HepG2 (cell line): ENCODE measurements around the gene SCN7A. TPM values are rescaled to one million over a fixed set of nuclear protein-coding genes. Genes with fewer than 3 reads are reported as not detected.

ENCODE experiments used
- JUN ChIP-seq: sonication (generic); formaldehyde crosslinking; IDR thresholded peaks from 2 replicates; pipeline ENCODE4 v1.4.0; 2020; ENCODE audit warnings: mild to moderate bottlenecking, missing genetic modification reagents
- KDM5A ChIP-seq: fragments of 200-600 bp; sonication (generic); IDR thresholded peaks from 2 replicates; pipeline ENCODE4 v1.7.0; 2018; ENCODE audit warnings: antibody characterized with exemption, mild to moderate bottlenecking, low read length, borderline replicate concordance
- LCORL ChIP-seq, 2 experiments: fragments of 450-650 bp in 1 of 2; sonication (generic) in 1 of 2; formaldehyde crosslinking in 1 of 2; IDR thresholded peaks; 2 replicates each; pipeline versions ENCODE4 v1.5.0 to v1.6.1; 2017 to 2020; ENCODE audit warnings: antibody characterized with exemption in 1 of 2, missing genetic modification reagents in 1 of 2
- SSRP1 ChIP-seq: IDR thresholded peaks from 2 replicates; pipeline ENCODE4 v1.6.1; 2016; ENCODE audit warnings: control low read depth
- ZMAT3 ChIP-seq: sonication (generic); formaldehyde crosslinking; conservative IDR thresholded peaks from 2 replicates; pipeline ENCODE4 v1.7.0; 2021; ENCODE audit warnings: missing genetic modification reagents
- ZNF263 ChIP-seq: sonication (generic); formaldehyde crosslinking; IDR thresholded peaks from 2 replicates; pipeline ENCODE4 v1.4.0; 2020; ENCODE audit warnings: missing genetic modification reagents
- ZNF382 ChIP-seq: sonication (generic); formaldehyde crosslinking; IDR thresholded peaks from 2 replicates; pipeline ENCODE4 v1.5.0; 2020; ENCODE audit warnings: missing genetic modification reagents, mild to moderate bottlenecking, borderline replicate concordance
- ZNF616 ChIP-seq: sonication (generic); formaldehyde crosslinking; IDR thresholded peaks from 2 replicates; pipeline ENCODE4 v1.5.0; 2020; ENCODE audit warnings: low read depth, mild to moderate bottlenecking, missing genetic modification reagents
- ZNF629 ChIP-seq: sonication (generic); formaldehyde crosslinking; conservative IDR thresholded peaks from 2 replicates; pipeline ENCODE4 v1.5.0; 2020; ENCODE audit warnings: missing genetic modification reagents
- ZNF775 ChIP-seq: sonication (generic); formaldehyde crosslinking; IDR thresholded peaks from 2 replicates; pipeline ENCODE4 v1.4.0; 2020; ENCODE audit warnings: missing genetic modification reagents, mild to moderate bottlenecking, moderate library complexity, borderline replicate concordance
- ZNF776 ChIP-seq: sonication (generic); formaldehyde crosslinking; IDR thresholded peaks from 2 replicates; pipeline ENCODE4 v1.4.0; 2020; ENCODE audit warnings: mild to moderate bottlenecking, missing genetic modification reagents
- ZNF839 ChIP-seq: sonication (generic); formaldehyde crosslinking; IDR thresholded peaks from 2 replicates; pipeline ENCODE4 v1.4.0; 2020; ENCODE audit warnings: missing genetic modification reagents, mild to moderate bottlenecking, borderline replicate concordance
- ZSCAN31 ChIP-seq: sonication (generic); formaldehyde crosslinking; IDR thresholded peaks from 2 replicates; pipeline ENCODE4 v1.5.0; 2020; ENCODE audit warnings: low read depth, mild to moderate bottlenecking, missing genetic modification reagents
- polyA plus RNA-seq, 8 experiments: library from polyadenylated mRNA; depleted of rRNA in 3 of 8; stranded (reverse) in 7 of 8; unstranded in 1 of 8; fragments of >200 nt; fragmentation: Illumina TruSeq in 4 of 8; extraction: Trizol in 4 of 8; gene quantifications; 2 replicates each; pipeline versions ENCODE4 v1.2.1 to v1.2.3, GENCODE V29; 2011 to 2016; ENCODE audit warnings: low read depth in 4 of 8, missing spikeins in 1 of 8, mixed read lengths in 1 of 8; ENCODE audit not compliant: insufficient read depth in 1 of 8
- total RNA-seq, 5 experiments: library from RNA; depleted of rRNA; stranded (reverse); fragments of >200 nt; fragmentation: Illumina TruSeq; extraction: Trizol; gene quantifications; 2 replicates each; pipeline ENCODE4 v1.2.3, GENCODE V29; 2016; ENCODE audit warnings: low read depth in 1 of 5
- TF ChIP-seq, protein P1 (sequence below): sonication (generic); formaldehyde crosslinking; IDR thresholded peaks from 2 replicates; pipeline ENCODE4 v1.5.0; 2020; ENCODE audit warnings: missing genetic modification reagents
- TF ChIP-seq, protein P2 (sequence below): conservative IDR thresholded peaks from 2 replicates; pipeline ENCODE4 v1.6.1; 2018; ENCODE audit warnings: missing genetic modification reagents
- TF ChIP-seq, protein P3 (sequence below): sonication (generic); formaldehyde crosslinking; IDR thresholded peaks from 2 replicates; pipeline ENCODE4 v1.8.1; 2023; ENCODE audit warnings: missing genetic modification reagents, mild to moderate bottlenecking, borderline replicate concordance
- TF ChIP-seq, protein P4 (sequence below): sonication (generic); formaldehyde crosslinking; IDR thresholded peaks from 2 replicates; pipeline ENCODE4 v1.5.0; 2020; ENCODE audit warnings: missing genetic modification reagents
- TF ChIP-seq, protein P5 (sequence below): sonication (generic); formaldehyde crosslinking; IDR thresholded peaks from 2 replicates; pipeline ENCODE4 v1.5.1; 2020; ENCODE audit warnings: missing genetic modification reagents, mild to moderate bottlenecking, borderline replicate concordance
- TF ChIP-seq, protein P6 (sequence below): sonication (generic); formaldehyde crosslinking; IDR thresholded peaks from 2 replicates; pipeline ENCODE4 v1.5.0; 2020; ENCODE audit warnings: missing genetic modification reagents, mild to moderate bottlenecking, borderline replicate concordance
- TF ChIP-seq, protein P7 (sequence below): IDR thresholded peaks from 2 replicates; pipeline ENCODE4 v1.6.1; 2016; ENCODE audit warnings: missing compliant biosample characterization, missing genetic modification reagents, borderline replicate concordance
- TF ChIP-seq, protein P8 (sequence below): sonication (generic); formaldehyde crosslinking; IDR thresholded peaks from 2 replicates; pipeline ENCODE4 v1.5.0; 2020; ENCODE audit warnings: mild to moderate bottlenecking, missing genetic modification reagents

Gene SCN7A
- total and polyA plus RNA-seq, 2 of the 13 experiments (the other 11 are each of a cell fraction or from before 2014, with no cell fraction given): 0.01 TPM; not detected in 1

DNA sequence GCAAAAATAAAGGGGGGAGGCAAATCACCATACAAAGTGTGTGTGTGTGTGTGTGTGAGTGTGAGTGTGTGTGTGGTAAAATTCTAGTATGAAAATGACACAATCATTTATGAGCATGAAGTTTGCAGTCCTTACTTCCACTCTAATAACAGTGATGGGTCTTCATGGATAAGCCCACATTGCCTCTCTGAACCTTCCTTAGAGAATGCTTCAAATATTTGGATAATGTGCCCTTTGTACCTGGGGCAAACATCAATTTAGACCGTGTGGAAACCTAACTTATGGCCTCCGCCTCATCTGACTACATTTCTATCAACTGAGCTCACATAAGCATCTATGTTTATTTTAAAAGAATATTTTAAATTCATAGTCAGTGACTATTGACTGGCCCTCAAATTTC lies 122.0 kb downstream of the SCN7A start (continued):
- TF ChIP-seq KDM5A (no peak; the same call in 1 of the 2 replicates), ZNF839 (CRISPR knock-in tag) (no peak), LCORL (IDR thresholded peaks at IDR 0.05) (peak; percentile 96), LCORL (CRISPR knock-in tag; IDR thresholded peaks at IDR 0.05) (peak; percentile 95), ZNF382 (no peak), SSRP1 (CRISPR knock-in tag) (no peak), ZMAT3 (no peak), ZNF263 (CRISPR knock-in tag) (no peak), ZNF775 (CRISPR knock-in tag) (no peak), JUN (peak; percentile 81), ZSCAN31 (CRISPR knock-in tag) (no peak), ZNF629 (CRISPR knock-in tag) (peak; percentile 43; the same call in 1 of the 2 replicates), ZNF616 (CRISPR knock-in tag) (no peak), ZNF776 (CRISPR knock-in tag) (no peak)
- TF ChIP-seq, protein P1, sequence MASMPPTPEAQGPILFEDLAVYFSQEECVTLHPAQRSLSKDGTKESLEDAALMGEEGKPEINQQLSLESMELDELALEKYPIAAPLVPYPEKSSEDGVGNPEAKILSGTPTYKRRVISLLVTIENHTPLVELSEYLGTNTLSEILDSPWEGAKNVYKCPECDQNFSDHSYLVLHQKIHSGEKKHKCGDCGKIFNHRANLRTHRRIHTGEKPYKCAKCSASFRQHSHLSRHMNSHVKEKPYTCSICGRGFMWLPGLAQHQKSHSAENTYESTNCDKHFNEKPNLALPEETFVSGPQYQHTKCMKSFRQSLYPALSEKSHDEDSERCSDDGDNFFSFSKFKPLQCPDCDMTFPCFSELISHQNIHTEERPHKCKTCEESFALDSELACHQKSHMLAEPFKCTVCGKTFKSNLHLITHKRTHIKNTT (CRISPR knock-in tag): no peak
- TF ChIP-seq, protein P2, sequence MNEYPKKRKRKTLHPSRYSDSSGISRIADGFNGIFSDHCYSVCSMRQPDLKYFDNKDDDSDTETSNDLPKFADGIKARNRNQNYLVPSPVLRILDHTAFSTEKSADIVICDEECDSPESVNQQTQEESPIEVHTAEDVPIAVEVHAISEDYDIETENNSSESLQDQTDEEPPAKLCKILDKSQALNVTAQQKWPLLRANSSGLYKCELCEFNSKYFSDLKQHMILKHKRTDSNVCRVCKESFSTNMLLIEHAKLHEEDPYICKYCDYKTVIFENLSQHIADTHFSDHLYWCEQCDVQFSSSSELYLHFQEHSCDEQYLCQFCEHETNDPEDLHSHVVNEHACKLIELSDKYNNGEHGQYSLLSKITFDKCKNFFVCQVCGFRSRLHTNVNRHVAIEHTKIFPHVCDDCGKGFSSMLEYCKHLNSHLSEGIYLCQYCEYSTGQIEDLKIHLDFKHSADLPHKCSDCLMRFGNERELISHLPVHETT: no peak
- TF ChIP-seq, protein P3, sequence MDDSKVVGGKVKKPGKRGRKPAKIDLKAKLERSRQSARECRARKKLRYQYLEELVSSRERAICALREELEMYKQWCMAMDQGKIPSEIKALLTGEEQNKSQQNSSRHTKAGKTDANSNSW (CRISPR knock-in tag): no peak
- TF ChIP-seq, protein P4, sequence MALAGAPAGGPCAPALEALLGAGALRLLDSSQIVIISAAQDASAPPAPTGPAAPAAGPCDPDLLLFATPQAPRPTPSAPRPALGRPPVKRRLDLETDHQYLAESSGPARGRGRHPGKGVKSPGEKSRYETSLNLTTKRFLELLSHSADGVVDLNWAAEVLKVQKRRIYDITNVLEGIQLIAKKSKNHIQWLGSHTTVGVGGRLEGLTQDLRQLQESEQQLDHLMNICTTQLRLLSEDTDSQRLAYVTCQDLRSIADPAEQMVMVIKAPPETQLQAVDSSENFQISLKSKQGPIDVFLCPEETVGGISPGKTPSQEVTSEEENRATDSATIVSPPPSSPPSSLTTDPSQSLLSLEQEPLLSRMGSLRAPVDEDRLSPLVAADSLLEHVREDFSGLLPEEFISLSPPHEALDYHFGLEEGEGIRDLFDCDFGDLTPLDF (CRISPR knock-in tag): no peak
- TF ChIP-seq, protein P5, sequence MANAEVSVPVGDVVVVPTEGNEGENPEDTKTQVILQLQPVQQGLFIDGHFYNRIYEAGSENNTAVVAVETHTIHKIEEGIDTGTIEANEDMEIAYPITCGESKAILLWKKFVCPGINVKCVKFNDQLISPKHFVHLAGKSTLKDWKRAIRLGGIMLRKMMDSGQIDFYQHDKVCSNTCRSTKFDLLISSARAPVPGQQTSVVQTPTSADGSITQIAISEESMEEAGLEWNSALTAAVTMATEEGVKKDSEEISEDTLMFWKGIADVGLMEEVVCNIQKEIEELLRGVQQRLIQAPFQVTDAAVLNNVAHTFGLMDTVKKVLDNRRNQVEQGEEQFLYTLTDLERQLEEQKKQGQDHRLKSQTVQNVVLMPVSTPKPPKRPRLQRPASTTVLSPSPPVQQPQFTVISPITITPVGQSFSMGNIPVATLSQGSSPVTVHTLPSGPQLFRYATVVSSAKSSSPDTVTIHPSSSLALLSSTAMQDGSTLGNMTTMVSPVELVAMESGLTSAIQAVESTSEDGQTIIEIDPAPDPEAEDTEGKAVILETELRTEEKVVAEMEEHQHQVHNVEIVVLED: no peak
- TF ChIP-seq, protein P6, sequence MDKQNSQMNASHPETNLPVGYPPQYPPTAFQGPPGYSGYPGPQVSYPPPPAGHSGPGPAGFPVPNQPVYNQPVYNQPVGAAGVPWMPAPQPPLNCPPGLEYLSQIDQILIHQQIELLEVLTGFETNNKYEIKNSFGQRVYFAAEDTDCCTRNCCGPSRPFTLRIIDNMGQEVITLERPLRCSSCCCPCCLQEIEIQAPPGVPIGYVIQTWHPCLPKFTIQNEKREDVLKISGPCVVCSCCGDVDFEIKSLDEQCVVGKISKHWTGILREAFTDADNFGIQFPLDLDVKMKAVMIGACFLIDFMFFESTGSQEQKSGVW: no peak
- TF ChIP-seq, protein P7, sequence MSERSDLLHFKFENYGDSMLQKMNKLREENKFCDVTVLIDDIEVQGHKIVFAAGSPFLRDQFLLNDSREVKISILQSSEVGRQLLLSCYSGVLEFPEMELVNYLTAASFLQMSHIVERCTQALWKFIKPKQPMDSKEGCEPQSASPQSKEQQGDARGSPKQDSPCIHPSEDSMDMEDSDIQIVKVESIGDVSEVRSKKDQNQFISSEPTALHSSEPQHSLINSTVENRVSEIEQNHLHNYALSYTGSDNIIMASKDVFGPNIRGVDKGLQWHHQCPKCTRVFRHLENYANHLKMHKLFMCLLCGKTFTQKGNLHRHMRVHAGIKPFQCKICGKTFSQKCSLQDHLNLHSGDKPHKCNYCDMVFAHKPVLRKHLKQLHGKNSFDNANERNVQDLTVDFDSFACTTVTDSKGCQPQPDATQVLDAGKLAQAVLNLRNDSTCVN: no peak
- TF ChIP-seq, protein P8, sequence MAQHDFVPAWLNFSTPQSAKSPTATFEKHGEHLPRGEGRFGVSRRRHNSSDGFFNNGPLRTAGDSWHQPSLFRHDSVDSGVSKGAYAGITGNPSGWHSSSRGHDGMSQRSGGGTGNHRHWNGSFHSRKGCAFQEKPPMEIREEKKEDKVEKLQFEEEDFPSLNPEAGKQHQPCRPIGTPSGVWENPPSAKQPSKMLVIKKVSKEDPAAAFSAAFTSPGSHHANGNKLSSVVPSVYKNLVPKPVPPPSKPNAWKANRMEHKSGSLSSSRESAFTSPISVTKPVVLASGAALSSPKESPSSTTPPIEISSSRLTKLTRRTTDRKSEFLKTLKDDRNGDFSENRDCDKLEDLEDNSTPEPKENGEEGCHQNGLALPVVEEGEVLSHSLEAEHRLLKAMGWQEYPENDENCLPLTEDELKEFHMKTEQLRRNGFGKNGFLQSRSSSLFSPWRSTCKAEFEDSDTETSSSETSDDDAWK (CRISPR knock-in tag): no peak
